Regular cardiac myocyte (primary cell): ENCODE measurements around the gene TXNDC5. TPM values are rescaled to one million over a fixed set of nuclear protein-coding genes. Genes with fewer than 3 reads are reported as not detected.

Source experiments
- total RNA-seq: library from RNA; depleted of rRNA; stranded (reverse); fragments of >200 nt; gene quantifications from 2 replicates; pipeline ENCODE4 v1.2.3, GENCODE V29; 2014

Gene TXNDC5
- total RNA-seq, result 574 and 1,047 TPM in 2 replicates

DNA sequence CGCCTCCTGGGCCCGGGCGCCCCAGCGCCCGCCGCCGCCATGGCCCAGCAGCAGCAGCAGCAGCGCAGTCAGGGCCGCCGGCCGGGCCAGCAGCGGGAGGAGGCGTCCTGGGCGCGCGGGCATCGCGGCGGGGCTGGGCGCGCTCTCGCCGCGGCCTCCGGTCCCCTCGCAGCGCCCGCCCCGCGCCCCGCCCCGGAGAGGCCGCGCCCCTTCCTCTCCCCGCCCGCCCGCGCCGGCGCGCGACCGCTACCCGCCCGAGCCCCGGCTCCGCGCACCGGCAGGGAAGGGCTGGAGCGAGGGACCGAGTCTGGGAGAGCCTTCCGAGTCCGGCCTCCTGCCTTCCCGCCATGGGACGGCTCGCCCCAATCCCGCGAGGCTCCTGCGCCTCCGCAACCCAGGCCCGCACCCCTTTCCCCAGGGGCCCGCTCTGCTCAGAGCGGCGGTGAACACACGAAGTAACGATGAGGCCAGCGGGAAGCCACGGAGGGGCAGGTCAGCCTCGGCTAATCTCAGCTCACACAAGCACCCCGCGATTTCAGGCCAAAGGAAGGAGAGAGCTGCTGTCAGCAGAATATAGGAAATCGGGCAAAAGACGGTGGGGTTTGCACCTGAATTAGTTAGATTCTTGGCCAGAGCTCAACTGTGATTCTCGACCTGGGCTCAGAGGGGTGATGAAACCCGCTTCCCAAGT is at the start of gene TXNDC5:
TXNDC5 (minus strand) TSS at position 135 of the 691 bp plus-strand sequence; CDS start at position 123, 12 bp downstream.

Other genes with a start within 250 kb of the TXNDC5 start
- gene BMP6, start 184.7 kb downstream of the TXNDC5 start, total RNA-seq, result 22.0 and 47.4 TPM in 2 replicates
- gene BLOC1S5, start 153.6 kb upstream of the TXNDC5 start, total RNA-seq, result 15.1 and 16.3 TPM in 2 replicates
- 63.1 and 121 TPM in 2 replicates for gene EEF1E1, start 191.8 kb upstream of the TXNDC5 start, total RNA-seq